HG03159 (cell line): Measurements from ENCODE around the gene SETBP1.

Experiments used
- ATAC-seq: cut with Tn5 transposase; IDR thresholded peaks from one replicate; pipeline ENCODE4 v1.9.1; 2021; ENCODE audit warnings: mild to moderate bottlenecking, moderate library complexity; ENCODE audit not compliant: unreplicated experiment

The SETBP1 gene

GRCh38 chr18:45100321-45101105 is 419.8 kb downstream of the SETBP1 start:
- ATAC-seq: no peak

GRCh38 chr18:45102126-45102525 is 421.4 kb downstream of the SETBP1 start:
- ATAC-seq: no peak

- no peak for ATAC-seq
Measured at GRCh38 chr18:45102863-45103262, 422.2 kb downstream of the SETBP1 start.

- peak; percentile 54 for ATAC-seq
Measured at GRCh38 chr18:45103319-45104048, 422.8 kb downstream of the SETBP1 start.

GRCh38 chr18:45104049-45104395 is 423.3 kb downstream of the SETBP1 start:
- ATAC-seq: peak; percentile 26

GRCh38 chr18:45106331-45106774 is 425.7 kb downstream of the SETBP1 start:
- peak; percentile 87 for ATAC-seq

GRCh38 chr18:45107425-45107824 is 426.7 kb downstream of the SETBP1 start:
- no peak for ATAC-seq

- no peak for ATAC-seq
Measured at GRCh38 chr18:45108754-45109153, 428.1 kb downstream of the SETBP1 start.

GRCh38 chr18:45109271-45109670 is 428.6 kb downstream of the SETBP1 start:
- no peak for ATAC-seq

GRCh38 chr18:45109706-45110105 is 429.0 kb downstream of the SETBP1 start:
- no peak for ATAC-seq

- no peak for ATAC-seq
Measured at GRCh38 chr18:45110577-45111501, 430.2 kb downstream of the SETBP1 start.

GRCh38 chr18:45111502-45111848 is 430.8 kb downstream of the SETBP1 start:
- ATAC-seq: no peak

- ATAC-seq: no peak
Measured at GRCh38 chr18:45112682-45113081, 432.0 kb downstream of the SETBP1 start.

- no peak for ATAC-seq
Measured at GRCh38 chr18:45116116-45116515, 435.4 kb downstream of the SETBP1 start.
